Calu3 (cell line): Measurements from ENCODE around the gene SYDE2. TPM values are rescaled to one million over a fixed set of nuclear protein-coding genes. Genes with fewer than 3 reads are reported as not detected.

Source experiments
- BruUV-seq: library from RNA; stranded (reverse); fragments of 400-500 nt; replicated peaks from 2 replicates; lab custom pipeline; 2021; lab: Mats Ljungman, UMichigan
- CTCF ChIA-PET: fragments of 300-600 bp; sonication (Branson Sonifier 250); formaldehyde crosslinking; loops from one replicate; lab custom pipeline; 2022; ENCODE audit warnings: antibody characterized with exemption; lab: Charles Lee
- DNase-seq: peaks from one replicate; pipeline ENCODE4 v3.0.0; 2022
- H3K27ac Mint-ChIP-seq: one replicate; pipeline ENCODE4 v1.8.0; 2022; ENCODE audit warnings: mixed read lengths; ENCODE audit not compliant: unreplicated experiment
- H3K27me3 Mint-ChIP-seq: one replicate; pipeline ENCODE4 v1.8.0; 2022; ENCODE audit warnings: mixed read lengths; ENCODE audit not compliant: unreplicated experiment
- H3K36me3 Mint-ChIP-seq: one replicate; pipeline ENCODE4 v1.8.0; 2022; ENCODE audit warnings: mild to moderate bottlenecking, moderate library complexity, mixed read lengths; ENCODE audit not compliant: insufficient read depth, unreplicated experiment
- H3K4me1 Mint-ChIP-seq: one replicate; pipeline ENCODE4 v1.8.0; 2022; ENCODE audit warnings: mild to moderate bottlenecking, low read depth, mixed read lengths; ENCODE audit not compliant: unreplicated experiment
- H3K4me3 Mint-ChIP-seq: one replicate; pipeline ENCODE4 v1.8.0; 2022; ENCODE audit warnings: mild to moderate bottlenecking, low read depth, moderate library complexity, mixed read lengths; ENCODE audit not compliant: unreplicated experiment
- H3K9me3 Mint-ChIP-seq: one replicate; pipeline ENCODE4 v1.8.0; 2022; ENCODE audit warnings: low read depth, mixed read lengths; ENCODE audit not compliant: unreplicated experiment
- intact Hi-C: fragments of 100-400 bp; cut with micrococcal nuclease; formaldehyde crosslinking; loops from one replicate; pipeline ENCODE4 v1.10.0; 2022; ENCODE audit not compliant: unreplicated experiment
- total RNA-seq: library from RNA; stranded (reverse); gene quantifications from 2 replicates; pipeline ENCODE4 v1.2.3, GENCODE V29; 2022
- TF ChIP-seq, protein P1 (sequence below): fragments of 200-600 bp; IDR thresholded peaks from one replicate; pipeline ENCODE4 v1.8.0; 2022; ENCODE audit warnings: antibody characterized with exemption; ENCODE audit not compliant: unreplicated experiment

The SYDE2 gene
- total RNA-seq, 1 experiment from 2014 or later: 10.4 TPM

DNA sequence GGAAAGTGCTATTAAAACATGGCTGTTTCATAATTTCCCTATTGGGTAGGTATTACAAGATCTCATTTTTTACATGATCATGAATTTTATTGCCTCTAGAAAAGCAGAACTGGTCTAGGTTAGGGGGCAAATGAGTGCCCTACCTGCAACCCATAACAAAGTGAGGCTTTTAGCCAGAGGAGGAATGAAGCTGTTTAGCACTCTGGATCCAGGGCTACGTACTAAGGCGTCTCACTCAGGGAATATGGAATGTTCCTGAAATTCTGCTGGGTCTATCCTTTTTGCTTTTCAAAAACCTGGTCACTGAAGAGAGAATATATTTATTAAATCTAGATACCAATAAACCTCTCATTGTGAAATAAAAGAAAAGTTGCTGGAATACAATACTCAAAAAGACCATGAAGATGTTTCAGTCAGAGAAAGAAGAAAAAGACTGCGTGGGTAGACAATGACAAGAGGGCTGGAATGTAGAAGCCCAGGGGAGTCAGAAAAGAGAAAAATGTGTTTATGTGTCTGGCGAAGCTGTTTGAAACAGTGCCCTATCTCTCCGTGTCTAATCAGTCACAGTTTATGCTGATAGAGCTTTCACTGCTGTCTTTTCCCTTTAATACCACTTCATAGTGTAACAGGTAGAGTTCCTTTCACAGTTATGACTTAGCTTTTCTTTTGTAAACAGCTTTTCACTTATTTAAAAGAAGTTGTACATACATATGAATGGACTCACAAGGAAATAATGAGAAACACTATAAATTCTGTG is 25.0 kb upstream of the SYDE2 start:
- H3K4me1 Mint-ChIP-seq: peaks cover 50% of the 10 kb centered on the region
- no peaks in the 10 kb centered on the region for H3K9me3 Mint-ChIP-seq
- DNase-seq: no peak
- no peak overlapping the region for H3K4me3 Mint-ChIP-seq
- no TSS peak for BruUV-seq
- peaks cover 6% of the 10 kb centered on the region for H3K36me3 Mint-ChIP-seq
- intact Hi-C loops: no loop called here
- CTCF ChIA-PET: interaction anchor here (0.9 to 1.1 kb wide), 2 partner anchors 11 to 281 kb away, joined by 3 to 4 read pairs; no protein-coding TSS in a partner anchor
- TF ChIP-seq, protein P1, sequence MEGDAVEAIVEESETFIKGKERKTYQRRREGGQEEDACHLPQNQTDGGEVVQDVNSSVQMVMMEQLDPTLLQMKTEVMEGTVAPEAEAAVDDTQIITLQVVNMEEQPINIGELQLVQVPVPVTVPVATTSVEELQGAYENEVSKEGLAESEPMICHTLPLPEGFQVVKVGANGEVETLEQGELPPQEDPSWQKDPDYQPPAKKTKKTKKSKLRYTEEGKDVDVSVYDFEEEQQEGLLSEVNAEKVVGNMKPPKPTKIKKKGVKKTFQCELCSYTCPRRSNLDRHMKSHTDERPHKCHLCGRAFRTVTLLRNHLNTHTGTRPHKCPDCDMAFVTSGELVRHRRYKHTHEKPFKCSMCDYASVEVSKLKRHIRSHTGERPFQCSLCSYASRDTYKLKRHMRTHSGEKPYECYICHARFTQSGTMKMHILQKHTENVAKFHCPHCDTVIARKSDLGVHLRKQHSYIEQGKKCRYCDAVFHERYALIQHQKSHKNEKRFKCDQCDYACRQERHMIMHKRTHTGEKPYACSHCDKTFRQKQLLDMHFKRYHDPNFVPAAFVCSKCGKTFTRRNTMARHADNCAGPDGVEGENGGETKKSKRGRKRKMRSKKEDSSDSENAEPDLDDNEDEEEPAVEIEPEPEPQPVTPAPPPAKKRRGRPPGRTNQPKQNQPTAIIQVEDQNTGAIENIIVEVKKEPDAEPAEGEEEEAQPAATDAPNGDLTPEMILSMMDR: no peak
- H3K27ac Mint-ChIP-seq: peak overlapping the region; percentile 86
- no peaks in the 10 kb centered on the region for H3K27me3 Mint-ChIP-seq

DNA sequence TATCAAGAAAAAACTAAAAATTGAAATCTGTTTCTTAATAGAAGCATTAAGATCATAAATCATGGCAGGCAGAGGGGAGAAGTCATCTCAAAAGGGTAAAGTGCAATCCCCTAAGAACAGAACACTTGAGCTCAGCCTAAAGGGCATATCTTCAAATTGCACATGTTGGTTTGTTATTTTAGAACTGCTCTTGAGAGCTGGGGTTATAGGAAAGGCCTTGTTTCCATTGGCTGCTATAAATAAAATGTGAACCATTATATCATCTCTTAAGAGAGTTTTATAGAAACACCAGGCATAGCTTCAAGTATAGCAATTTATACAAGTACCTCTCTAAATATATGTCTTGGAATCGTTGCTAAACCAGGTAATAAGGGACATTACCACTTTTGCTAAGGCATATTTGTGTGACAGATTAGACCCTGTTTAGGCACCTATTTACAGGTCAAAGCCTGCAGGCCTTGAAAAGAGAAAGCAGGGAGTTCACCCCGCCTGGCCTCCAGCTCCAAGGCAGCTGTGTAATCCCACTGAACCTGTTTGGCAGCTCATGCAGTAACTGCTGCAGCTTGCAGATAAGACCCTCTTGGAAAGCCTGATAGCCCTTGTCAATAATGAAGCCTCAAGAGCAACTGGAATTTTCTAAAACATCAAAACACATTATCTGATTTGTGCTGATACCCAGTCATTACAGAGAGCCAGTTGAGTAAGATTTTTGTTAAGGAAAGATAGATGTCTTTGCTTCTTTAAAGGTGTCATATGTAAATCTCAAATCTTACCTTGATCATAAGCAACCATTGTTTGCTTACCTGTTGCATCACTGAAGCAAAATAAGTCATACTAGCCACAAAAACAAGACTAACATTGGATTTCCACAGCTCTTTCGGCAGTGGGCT is 24.2 kb upstream of the SYDE2 start:
- CTCF ChIA-PET: interaction anchor here (0.9 to 1.1 kb wide), 2 partner anchors 10 to 280 kb away, joined by 3 to 4 read pairs; no protein-coding TSS in a partner anchor
- TF ChIP-seq, protein P1: no peak
- peak; percentile 82 for DNase-seq
- BruUV-seq: no TSS peak
- no peak overlapping the region for H3K4me3 Mint-ChIP-seq
- peaks cover 47% of the 10 kb centered on the region for H3K4me1 Mint-ChIP-seq
- H3K36me3 Mint-ChIP-seq: peaks cover 6% of the 10 kb centered on the region
- H3K27me3 Mint-ChIP-seq: no peaks in the 10 kb centered on the region
- H3K27ac Mint-ChIP-seq: peak overlapping the region; percentile 86
- intact Hi-C loops: no loop called here
- no peaks in the 10 kb centered on the region for H3K9me3 Mint-ChIP-seq

DNA sequence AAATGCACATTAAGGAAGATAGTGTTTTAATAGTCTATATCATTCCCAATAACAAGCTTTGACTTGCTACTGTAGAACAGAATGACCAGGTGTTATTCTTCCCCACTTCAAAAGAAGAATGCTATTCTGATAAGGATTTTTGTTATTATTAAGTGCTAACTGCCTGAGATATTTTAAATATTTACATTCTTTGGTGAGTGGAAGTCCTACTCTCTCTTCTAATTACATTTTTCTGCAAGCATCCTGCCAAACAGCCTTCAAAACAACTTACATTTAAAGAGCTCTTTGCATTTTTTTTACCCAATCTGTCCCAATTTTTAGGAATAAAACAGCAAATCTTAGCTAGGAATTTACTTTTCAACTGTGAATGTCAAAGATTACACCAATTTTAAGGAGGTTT is 23.5 kb upstream of the SYDE2 start:
- no TSS peak for BruUV-seq
- Mint-ChIP-seq H3K9me3 (no peaks in the 10 kb centered on the region), H3K4me1 (peaks cover 45% of the 10 kb centered on the region), H3K4me3 (no peak overlapping the region), H3K27ac (peak overlapping the region; percentile 86), H3K36me3 (peaks cover 6% of the 10 kb centered on the region), H3K27me3 (no peaks in the 10 kb centered on the region)
- no peak for DNase-seq
- CTCF ChIA-PET: no interaction called here
- TF ChIP-seq, protein P1: no peak
- intact Hi-C loops: no loop called here

DNA sequence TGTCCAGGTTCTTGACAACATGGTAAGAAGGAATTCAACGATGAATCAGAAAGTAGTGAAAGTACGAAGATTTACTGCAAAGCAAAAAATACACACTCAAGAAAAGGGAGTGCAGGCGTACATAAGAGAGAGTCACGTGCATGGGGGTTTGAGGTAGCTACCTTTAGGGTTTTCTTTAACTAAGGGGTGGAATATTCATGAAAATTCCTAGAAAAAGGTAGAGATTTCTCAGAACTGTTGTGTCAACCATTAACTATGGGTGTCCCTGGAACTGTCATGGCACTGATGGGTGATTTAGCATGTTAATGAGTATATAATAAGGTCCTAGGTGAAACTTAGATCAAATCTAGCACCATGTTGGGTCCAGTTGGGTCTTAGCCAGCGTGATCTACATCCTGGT is 22.5 kb upstream of the SYDE2 start:
- H3K9me3 Mint-ChIP-seq: no peaks in the 10 kb centered on the region
- H3K4me3 Mint-ChIP-seq: no peak overlapping the region
- H3K4me1 Mint-ChIP-seq: peaks cover 45% of the 10 kb centered on the region
- TF ChIP-seq, protein P1: no peak
- H3K27ac Mint-ChIP-seq: peak overlapping the region; percentile 34
- BruUV-seq: no TSS peak
- intact Hi-C loops: no loop called here
- CTCF ChIA-PET: no interaction called here
- DNase-seq: no peak
- H3K36me3 Mint-ChIP-seq: peaks cover 6% of the 10 kb centered on the region
- H3K27me3 Mint-ChIP-seq: no peaks in the 10 kb centered on the region
